AG09319 (cell line): ENCODE measurements around the gene NATD1.

Experiments
- DNase-seq: peaks from one replicate; pipeline ENCODE4 v3.0.0-alpha.2; 2010; ENCODE audit warnings: low read depth; ENCODE audit errors: extremely low read depth
- TF ChIP-seq, protein P1 (sequence below): IDR thresholded peaks from 2 replicates; pipeline ENCODE4 v1.5.1; 2011; ENCODE audit warnings: low read depth, mild to moderate bottlenecking, inconsistent platforms, low read length, moderate library complexity

The NATD1 gene, protein sequence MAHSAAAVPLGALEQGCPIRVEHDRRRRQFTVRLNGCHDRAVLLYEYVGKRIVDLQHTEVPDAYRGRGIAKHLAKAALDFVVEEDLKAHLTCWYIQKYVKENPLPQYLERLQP

DNA sequence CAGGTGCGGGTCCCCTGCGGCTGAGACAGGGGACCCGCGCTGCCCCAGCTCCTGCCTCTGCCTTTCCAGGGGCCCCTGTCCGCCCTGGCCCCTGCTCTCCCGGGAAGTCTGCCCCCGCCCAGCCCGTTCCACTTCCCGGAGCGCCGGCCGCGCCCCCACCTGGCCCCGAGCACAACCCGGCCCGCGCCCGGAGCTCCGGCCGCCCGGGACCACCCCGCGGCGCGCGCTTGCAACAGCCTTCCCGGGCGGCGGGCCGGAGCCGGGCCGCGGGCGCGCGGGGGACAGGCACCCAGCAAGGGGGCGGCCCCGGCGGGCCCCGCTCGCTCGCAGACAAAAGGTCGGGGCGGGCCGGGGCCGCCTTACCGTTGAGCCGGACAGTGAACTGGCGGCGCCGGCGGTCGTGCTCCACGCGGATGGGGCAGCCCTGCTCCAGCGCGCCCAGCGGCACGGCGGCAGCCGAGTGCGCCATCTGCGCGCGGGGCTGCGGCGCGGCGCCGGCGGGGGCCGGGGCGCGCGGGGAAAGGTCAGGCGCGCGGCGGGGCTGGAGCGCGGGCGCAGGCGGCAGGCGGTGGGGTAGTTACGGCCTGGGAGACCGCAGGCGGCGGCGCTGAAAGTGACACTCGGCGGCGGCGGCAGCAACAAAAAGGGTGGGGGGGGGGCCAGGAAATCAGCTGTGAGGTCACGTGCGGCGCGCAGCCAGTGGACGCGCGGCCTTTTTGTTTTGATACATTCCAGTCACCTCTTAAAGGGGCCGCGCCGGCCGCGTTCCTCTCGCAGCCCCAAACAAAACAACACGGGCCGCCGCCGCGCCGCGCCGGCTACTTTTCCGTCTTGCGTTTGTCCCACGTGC lies at the start of gene NATD1:
NATD1 (minus strand) TSS at position 615 of the 850 bp plus-strand sequence; CDS start at position 469, 146 bp downstream.
- TF ChIP-seq, protein P1, sequence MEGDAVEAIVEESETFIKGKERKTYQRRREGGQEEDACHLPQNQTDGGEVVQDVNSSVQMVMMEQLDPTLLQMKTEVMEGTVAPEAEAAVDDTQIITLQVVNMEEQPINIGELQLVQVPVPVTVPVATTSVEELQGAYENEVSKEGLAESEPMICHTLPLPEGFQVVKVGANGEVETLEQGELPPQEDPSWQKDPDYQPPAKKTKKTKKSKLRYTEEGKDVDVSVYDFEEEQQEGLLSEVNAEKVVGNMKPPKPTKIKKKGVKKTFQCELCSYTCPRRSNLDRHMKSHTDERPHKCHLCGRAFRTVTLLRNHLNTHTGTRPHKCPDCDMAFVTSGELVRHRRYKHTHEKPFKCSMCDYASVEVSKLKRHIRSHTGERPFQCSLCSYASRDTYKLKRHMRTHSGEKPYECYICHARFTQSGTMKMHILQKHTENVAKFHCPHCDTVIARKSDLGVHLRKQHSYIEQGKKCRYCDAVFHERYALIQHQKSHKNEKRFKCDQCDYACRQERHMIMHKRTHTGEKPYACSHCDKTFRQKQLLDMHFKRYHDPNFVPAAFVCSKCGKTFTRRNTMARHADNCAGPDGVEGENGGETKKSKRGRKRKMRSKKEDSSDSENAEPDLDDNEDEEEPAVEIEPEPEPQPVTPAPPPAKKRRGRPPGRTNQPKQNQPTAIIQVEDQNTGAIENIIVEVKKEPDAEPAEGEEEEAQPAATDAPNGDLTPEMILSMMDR = no peak
- DNase-seq = peak; percentile 49

DNA sequence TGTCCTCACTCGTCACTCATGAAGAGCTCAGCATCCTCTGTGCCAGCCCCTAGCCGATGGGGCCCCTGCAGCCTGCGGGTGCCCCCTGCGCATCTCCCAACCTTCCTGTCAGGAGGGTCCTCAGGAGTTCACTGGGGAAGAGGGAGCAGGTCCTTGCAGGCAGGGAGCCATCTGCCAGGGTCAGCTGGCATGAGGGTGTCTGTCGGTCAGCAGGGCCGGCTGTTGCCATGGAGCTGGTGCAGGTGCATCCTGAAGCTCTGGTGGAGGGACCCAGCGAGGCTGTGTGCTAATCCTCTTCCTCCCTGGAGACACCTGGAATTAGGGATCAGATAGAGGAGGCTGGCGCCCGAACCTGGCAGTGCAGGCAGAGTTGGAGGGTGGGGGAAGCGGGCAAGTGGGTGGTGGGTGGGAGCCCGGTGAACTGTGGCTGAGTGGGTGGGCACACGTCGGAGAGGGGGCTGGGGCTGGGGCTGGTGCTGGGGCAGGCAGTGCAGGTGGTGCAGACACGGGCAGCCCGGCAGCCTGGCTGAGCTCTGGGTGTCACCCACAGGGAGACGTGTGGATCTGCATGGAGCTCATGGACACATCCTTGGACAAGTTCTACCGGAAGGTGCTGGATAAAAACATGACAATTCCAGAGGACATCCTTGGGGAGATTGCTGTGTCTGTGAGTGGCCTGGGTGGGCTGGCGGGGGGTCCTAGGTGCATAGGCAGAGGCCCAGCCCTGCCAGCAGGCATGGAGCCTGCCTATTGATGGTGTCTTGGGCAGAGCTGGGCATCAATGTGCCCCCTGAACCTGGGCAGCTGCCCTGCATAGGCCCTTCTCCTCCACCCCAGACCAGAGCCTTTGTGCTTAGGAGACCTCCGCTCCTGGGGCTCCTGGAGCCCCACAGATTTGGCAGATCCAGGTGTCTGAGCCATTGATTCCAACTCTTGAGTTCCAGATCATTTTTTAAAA lies 48.7 kb upstream of the NATD1 start:
- TF ChIP-seq, protein P1 = no peak
- no peak for DNase-seq

DNA sequence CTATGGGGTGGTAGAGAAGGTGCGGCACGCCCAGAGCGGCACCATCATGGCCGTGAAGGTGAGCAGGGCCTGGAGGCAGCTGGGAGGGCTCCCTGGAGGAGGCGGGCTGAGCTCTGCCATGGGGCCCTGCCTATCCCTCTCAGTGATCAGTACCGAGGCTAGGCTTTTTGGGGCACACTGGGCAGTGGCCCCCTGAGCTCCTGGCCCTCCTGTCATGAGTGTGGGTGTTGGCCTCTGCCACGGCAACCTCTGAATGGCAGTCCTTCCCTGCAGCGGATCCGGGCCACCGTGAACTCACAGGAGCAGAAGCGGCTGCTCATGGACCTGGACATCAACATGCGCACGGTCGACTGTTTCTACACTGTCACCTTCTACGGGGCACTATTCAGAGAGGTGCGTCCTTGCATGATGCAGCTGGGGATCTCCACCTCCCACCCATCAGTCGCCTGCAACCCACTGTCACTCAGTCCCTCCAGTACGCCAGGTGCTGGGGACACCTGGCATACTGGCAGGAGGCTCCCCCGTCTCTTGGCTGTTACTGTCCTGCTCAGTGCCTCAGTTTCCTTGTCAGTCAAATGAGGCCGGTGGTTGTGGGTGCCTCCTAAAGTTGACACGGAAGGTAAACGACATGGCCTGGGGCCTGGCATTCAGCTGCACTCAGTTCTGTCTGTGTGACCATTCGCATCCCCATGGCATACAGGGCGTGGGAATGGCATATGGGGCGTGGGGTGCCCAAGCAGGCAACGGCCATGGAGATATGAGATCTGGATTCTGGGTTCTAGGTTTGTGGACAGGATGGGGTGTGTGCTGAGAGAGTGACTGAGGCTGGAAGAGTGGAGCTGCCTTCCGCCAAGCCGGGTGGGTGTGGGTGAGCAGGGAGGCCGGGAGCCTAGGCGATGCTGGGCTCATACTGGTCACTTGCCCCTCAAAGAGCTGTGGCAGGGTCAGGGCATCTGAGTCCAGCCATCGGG lies 47.7 kb upstream of the NATD1 start:
- TF ChIP-seq, protein P1 = no peak

DNA sequence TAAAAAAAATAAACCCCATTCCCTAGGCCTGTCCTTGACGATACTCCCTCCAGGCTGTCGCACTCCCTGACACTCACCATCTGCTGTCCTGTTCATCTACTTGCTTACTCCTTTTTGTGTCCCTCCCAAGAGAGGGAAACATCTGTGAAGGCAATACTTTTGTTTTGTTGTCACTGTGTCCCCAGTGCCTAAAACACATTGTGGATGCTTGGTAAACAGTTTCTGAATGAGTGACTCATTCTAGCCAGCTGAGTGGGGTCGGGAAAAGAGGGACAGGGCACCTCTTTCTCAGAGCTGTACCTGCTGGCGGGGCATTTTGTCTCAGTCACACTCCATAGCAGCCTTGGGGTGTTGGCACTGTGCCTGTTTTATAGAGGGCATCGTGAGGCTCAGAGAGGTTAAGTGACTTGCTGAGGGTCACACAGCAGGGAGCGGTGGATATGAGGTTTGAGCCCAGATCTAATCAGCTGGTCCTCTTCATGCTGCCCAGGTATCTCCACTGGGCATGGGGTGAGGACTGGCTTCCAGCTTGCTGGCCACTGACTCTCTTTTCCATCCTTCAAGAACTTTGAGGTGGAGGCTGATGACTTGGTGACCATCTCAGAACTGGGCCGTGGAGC lies 46.9 kb upstream of the NATD1 start:
- no peak for DNase-seq
- TF ChIP-seq, protein P1 = no peak

More for the DNA sequence above, 47.7 kb upstream of the NATD1 start:
- DNase-seq = no peak

DNA sequence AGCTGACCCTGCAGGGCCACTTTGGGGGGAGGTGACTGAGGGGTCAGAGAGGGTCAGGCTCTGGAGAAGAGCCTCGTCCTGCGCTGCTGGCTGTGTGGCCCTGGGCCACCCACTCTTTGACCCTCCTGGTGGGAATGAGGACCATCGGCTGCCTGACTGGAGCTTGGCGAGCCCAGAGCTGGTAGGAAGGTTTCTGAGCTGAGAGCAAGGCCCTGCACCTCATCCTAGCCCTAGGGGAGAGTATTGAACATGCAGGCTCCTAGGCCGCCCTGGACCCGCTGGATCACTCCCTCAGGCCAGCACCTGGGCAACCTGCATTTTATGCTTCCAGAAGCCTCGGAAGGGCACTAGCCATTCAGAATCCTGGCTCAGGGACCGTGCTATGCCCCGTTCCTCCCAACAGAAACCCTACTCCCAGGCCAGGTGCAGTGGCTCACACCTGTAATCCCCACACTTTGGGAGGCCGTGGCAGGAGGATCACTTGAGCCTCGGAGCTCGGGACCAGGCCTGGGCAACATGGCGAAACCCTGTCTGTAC lies 45.8 kb upstream of the NATD1 start:
- no peak for DNase-seq
- TF ChIP-seq, protein P1 = no peak
